Mucosa of gallbladder (tissue), 1 donor: ENCODE data around the gene JMJD8. TPM values are rescaled to one million over a fixed set of nuclear protein-coding genes. Genes with fewer than 3 reads are reported as not detected.

Experiments used
- total RNA-seq: library from RNA; stranded (reverse); gene quantifications from one replicate; pipeline ENCODE4 v1.2.1, GENCODE V29; 2021
- donor health status: DM: no; HTN: no; CAD: no.

The JMJD8 gene
- total RNA-seq, 1 donor from 2014 or later: 66.7 TPM

Other genes with a start within 250 kb of the JMJD8 start
- 75.4 TPM for gene CAPN15, start 156.6 kb downstream of the JMJD8 start, total RNA-seq
- not detected for gene PRR35, start 123.9 kb downstream of the JMJD8 start, total RNA-seq
- gene NHLRC4, start 117.3 kb downstream of the JMJD8 start, total RNA-seq: 1.2 TPM
- gene PIGQ, start 114.4 kb downstream of the JMJD8 start, total RNA-seq: 117 TPM
- 33.1 TPM for gene RAB40C, start 94.3 kb downstream of the JMJD8 start, total RNA-seq
- 1.7 TPM for gene WFIKKN1, start 53.3 kb downstream of the JMJD8 start, total RNA-seq
- 69.3 TPM for gene METTL26, start 48.0 kb downstream of the JMJD8 start, total RNA-seq
- gene MCRIP2, start 42.5 kb downstream of the JMJD8 start, total RNA-seq: 67.6 TPM
- 62.4 TPM for gene WDR90, start 35.0 kb downstream of the JMJD8 start, total RNA-seq
- 125 TPM for gene RHOT2, start 16.2 kb downstream of the JMJD8 start, total RNA-seq
- gene RHBDL1, start 8.7 kb downstream of the JMJD8 start, total RNA-seq: 5.5 TPM
- 125 TPM for gene STUB1, start 3.9 kb downstream of the JMJD8 start, total RNA-seq
- 14.8 TPM for gene WDR24, start 6.1 kb upstream of the JMJD8 start, total RNA-seq
- 0.78 TPM for gene FBXL16, start 21.5 kb upstream of the JMJD8 start, total RNA-seq
- 62.0 TPM for gene METRN, start 30.8 kb upstream of the JMJD8 start, total RNA-seq
- gene ANTKMT, start 36.8 kb upstream of the JMJD8 start, total RNA-seq: 54.7 TPM
- 3.3 TPM for gene CCDC78, start 42.1 kb upstream of the JMJD8 start, total RNA-seq
- 13.4 TPM for gene HAGHL, start 42.8 kb upstream of the JMJD8 start, total RNA-seq
- 47.1 TPM for gene CIAO3, start 56.7 kb upstream of the JMJD8 start, total RNA-seq
- 53.1 TPM for gene MSLN, start 76.4 kb upstream of the JMJD8 start, total RNA-seq
- gene RPUSD1, start 104.0 kb upstream of the JMJD8 start, total RNA-seq: 18.5 TPM
- gene CHTF18, start 104.3 kb upstream of the JMJD8 start, total RNA-seq: 17.3 TPM
- gene GNG13, start 116.4 kb upstream of the JMJD8 start, total RNA-seq: not detected